ENCODE results near the gene RPS6KB2.
A peak's percentile ranks its signal among the peaks of the same experiment; 100 is the strongest.

Gene RPS6KB2

GRCh38 chr11:67392183-67392715 is 36.0 kb upstream of the RPS6KB2 start:
- H3K14ac ChIP-seq (ENCODE audit: low read length): peak overlapping the region; percentile 69
- H3K27ac ChIP-seq (ENCODE audit: low read depth, low read length): no peak overlapping the region
- peak overlapping the region; percentile 54 for H3K18ac ChIP-seq (ENCODE audit: low read length)
- peak in 1 of 2 donors; percentile 21 for DNase-seq
- H3K9me3 ChIP-seq (ENCODE audit: insufficient read depth, low read depth, low read length): no peaks in the 10 kb centered on the region
- H2AK5ac ChIP-seq (ENCODE audit: low read length): peak overlapping the region; percentile 3
- peak overlapping the region; percentile 89 for H3K4me3 ChIP-seq (ENCODE audit: low read depth, low read length)
- no peak overlapping the region for H3K23ac ChIP-seq (ENCODE audit: low read length)
- peak overlapping the region; percentile 92 for H3K4me2 ChIP-seq (ENCODE audit: low read length)
- peaks cover 6 to 10% of the 10 kb centered on the region in 2 experiments for H3K4me1 ChIP-seq (ENCODE audit: control insufficient read depth in 1 of 2, insufficient read depth in 2 of 2, low read length in 2 of 2)
- peaks cover 7% of the 10 kb centered on the region for H3K79me1 ChIP-seq (ENCODE audit: low read length)
- no peak overlapping the region for H2BK5ac ChIP-seq (ENCODE audit: low read depth, low read length, poor library complexity)
- H4K12ac ChIP-seq (ENCODE audit: low read depth, low read length): no peak overlapping the region
- peak overlapping the region; percentile 84 for H4K8ac ChIP-seq (ENCODE audit: low read depth, low read length)
- H2BK120ac ChIP-seq (ENCODE audit: insufficient read depth, low read length, poor library complexity): peak overlapping the region; percentile 62
- peak overlapping the region; percentile 71 for H2AFZ ChIP-seq (ENCODE audit: insufficient read depth, low read length, poor library complexity)
- H3K4ac ChIP-seq (ENCODE audit: low read depth, low read length): peak overlapping the region; percentile 30
- peaks cover 6% of the 10 kb centered on the region for H3K79me2 ChIP-seq (ENCODE audit: control insufficient read depth, insufficient read depth, low read length, poor library complexity)
- no peaks in the 10 kb centered on the region for H3K27me3 ChIP-seq (ENCODE audit: insufficient read depth, low read length)
- WGBS (ENCODE audit: extremely low coverage, insufficient coverage, insufficient read length): no CpG with 5 or more reads among the region's 31 CpGs
- no peak overlapping the region for H2BK12ac ChIP-seq (ENCODE audit: low read length)
- peaks cover 20 to 28% of the 10 kb centered on the region in 2 experiments for H3K36me3 ChIP-seq (ENCODE audit: control insufficient read depth in 1 of 2, insufficient read depth in 2 of 2, low read length in 2 of 2)
- peak overlapping the region; percentile 28 for H4K91ac ChIP-seq (ENCODE audit: low read depth, low read length)
- H3K9ac ChIP-seq (ENCODE audit: low read length): peak overlapping the region; percentile 84

GRCh38 chr11:67393437-67393836 is 34.9 kb upstream of the RPS6KB2 start:
- no CpG with 5 or more reads among the region's 18 CpGs for WGBS (ENCODE audit: extremely low coverage, insufficient coverage, insufficient read length)

GRCh38 chr11:67393990-67394389 is 34.3 kb upstream of the RPS6KB2 start:
- no peak overlapping the region for H3K14ac ChIP-seq (ENCODE audit: low read length)
- no peak overlapping the region for H2AFZ ChIP-seq (ENCODE audit: insufficient read depth, low read length, poor library complexity)
- DNase-seq: no peak
- H3K9me3 ChIP-seq (ENCODE audit: insufficient read depth, low read depth, low read length): no peaks in the 10 kb centered on the region
- H3K79me2 ChIP-seq (ENCODE audit: control insufficient read depth, insufficient read depth, low read length, poor library complexity): peaks cover 6% of the 10 kb centered on the region
- peaks cover 37 to 46% of the 10 kb centered on the region in 2 experiments for H3K36me3 ChIP-seq (ENCODE audit: control insufficient read depth in 1 of 2, insufficient read depth in 2 of 2, low read length in 2 of 2)
- no CpG with 5 or more reads among the region's 5 CpGs for WGBS (ENCODE audit: extremely low coverage, insufficient coverage, insufficient read length)
- no peak overlapping the region for H4K12ac ChIP-seq (ENCODE audit: low read depth, low read length)
- no peak overlapping the region for H3K23ac ChIP-seq (ENCODE audit: low read length)
- H2BK12ac ChIP-seq (ENCODE audit: low read length): no peak overlapping the region
- peaks cover 7% of the 10 kb centered on the region for H3K79me1 ChIP-seq (ENCODE audit: low read length)
- H3K27me3 ChIP-seq (ENCODE audit: insufficient read depth, low read length): no peaks in the 10 kb centered on the region
- no peak overlapping the region for H2BK5ac ChIP-seq (ENCODE audit: low read depth, low read length, poor library complexity)
- H3K27ac ChIP-seq (ENCODE audit: low read depth, low read length): no peak overlapping the region
- H4K91ac ChIP-seq (ENCODE audit: low read depth, low read length): no peak overlapping the region
- H4K8ac ChIP-seq (ENCODE audit: low read depth, low read length): no peak overlapping the region
- H3K4me1 ChIP-seq (ENCODE audit: control insufficient read depth in 1 of 2, insufficient read depth in 2 of 2, low read length in 2 of 2): peaks cover 6 to 10% of the 10 kb centered on the region in 2 experiments
- no peak overlapping the region for H2AK5ac ChIP-seq (ENCODE audit: low read length)
- H3K18ac ChIP-seq (ENCODE audit: low read length): no peak overlapping the region
- H3K9ac ChIP-seq (ENCODE audit: low read length): no peak overlapping the region
- H3K4ac ChIP-seq (ENCODE audit: low read depth, low read length): no peak overlapping the region
- H3K4me3 ChIP-seq (ENCODE audit: low read depth, low read length): no peak overlapping the region
- H3K4me2 ChIP-seq (ENCODE audit: low read length): no peak overlapping the region
- no peak overlapping the region for H2BK120ac ChIP-seq (ENCODE audit: insufficient read depth, low read length, poor library complexity)

More at GRCh38 chr11:67393437-67393836, 34.9 kb upstream of the RPS6KB2 start:
- no peak for DNase-seq
- Histone ChIP-seq H3K4me1 (ENCODE audit: control insufficient read depth in 1 of 2, insufficient read depth in 2 of 2, low read length in 2 of 2) (peaks cover 6 to 10% of the 10 kb centered on the region in 2 experiments), H2AK5ac (ENCODE audit: low read length) (no peak overlapping the region), H2AFZ (ENCODE audit: insufficient read depth, low read length, poor library complexity) (no peak overlapping the region), H3K18ac (ENCODE audit: low read length) (no peak overlapping the region), H3K27me3 (ENCODE audit: insufficient read depth, low read length) (no peaks in the 10 kb centered on the region), H3K23ac (ENCODE audit: low read length) (no peak overlapping the region), H3K9ac (ENCODE audit: low read length) (no peak overlapping the region), H2BK12ac (ENCODE audit: low read length) (no peak overlapping the region), H4K12ac (ENCODE audit: low read depth, low read length) (no peak overlapping the region), H4K8ac (ENCODE audit: low read depth, low read length) (no peak overlapping the region), H3K4me2 (ENCODE audit: low read length) (no peak overlapping the region), H3K4me3 (ENCODE audit: low read depth, low read length) (no peak overlapping the region), H3K79me1 (ENCODE audit: low read length) (peaks cover 7% of the 10 kb centered on the region), H3K27ac (ENCODE audit: low read depth, low read length) (no peak overlapping the region), H3K9me3 (ENCODE audit: insufficient read depth, low read depth, low read length) (no peaks in the 10 kb centered on the region), H3K4ac (ENCODE audit: low read depth, low read length) (no peak overlapping the region), H2BK5ac (ENCODE audit: low read depth, low read length, poor library complexity) (no peak overlapping the region), H3K79me2 (ENCODE audit: control insufficient read depth, insufficient read depth, low read length, poor library complexity) (peaks cover 6% of the 10 kb centered on the region), H2BK120ac (ENCODE audit: insufficient read depth, low read length, poor library complexity) (no peak overlapping the region), H3K36me3 (ENCODE audit: control insufficient read depth in 1 of 2, insufficient read depth in 2 of 2, low read length in 2 of 2) (peaks cover 31 to 40% of the 10 kb centered on the region in 2 experiments), H4K91ac (ENCODE audit: low read depth, low read length) (no peak overlapping the region), H3K14ac (ENCODE audit: low read length) (no peak overlapping the region)

- Histone ChIP-seq H2BK5ac (ENCODE audit: low read depth, low read length, poor library complexity) (no peak overlapping the region), H2BK120ac (ENCODE audit: insufficient read depth, low read length, poor library complexity) (no peak overlapping the region), H4K91ac (ENCODE audit: low read depth, low read length) (no peak overlapping the region), H3K79me1 (ENCODE audit: low read length) (peaks cover 7% of the 10 kb centered on the region), H3K36me3 (ENCODE audit: control insufficient read depth in 1 of 2, insufficient read depth in 2 of 2, low read length in 2 of 2) (peaks cover 50 to 59% of the 10 kb centered on the region in 2 experiments), H3K27me3 (ENCODE audit: insufficient read depth, low read length) (no peaks in the 10 kb centered on the region), H3K23ac (ENCODE audit: low read length) (no peak overlapping the region), H3K9me3 (ENCODE audit: insufficient read depth, low read depth, low read length) (no peaks in the 10 kb centered on the region), H3K9ac (ENCODE audit: low read length) (no peak overlapping the region), H4K12ac (ENCODE audit: low read depth, low read length) (no peak overlapping the region), H3K18ac (ENCODE audit: low read length) (no peak overlapping the region), H3K14ac (ENCODE audit: low read length) (no peak overlapping the region), H3K79me2 (ENCODE audit: control insufficient read depth, insufficient read depth, low read length, poor library complexity) (peaks cover 8% of the 10 kb centered on the region), H3K4ac (ENCODE audit: low read depth, low read length) (no peak overlapping the region), H4K8ac (ENCODE audit: low read depth, low read length) (no peak overlapping the region), H3K4me1 (ENCODE audit: control insufficient read depth in 1 of 2, insufficient read depth in 2 of 2, low read length in 2 of 2) (peaks cover 13 to 17% of the 10 kb centered on the region in 2 experiments), H2AK5ac (ENCODE audit: low read length) (no peak overlapping the region), H2AFZ (ENCODE audit: insufficient read depth, low read length, poor library complexity) (no peak overlapping the region), H3K4me2 (ENCODE audit: low read length) (no peak overlapping the region), H3K27ac (ENCODE audit: low read depth, low read length) (no peak overlapping the region), H3K4me3 (ENCODE audit: low read depth, low read length) (no peak overlapping the region), H2BK12ac (ENCODE audit: low read length) (no peak overlapping the region)
- DNase-seq: no peak
- WGBS (ENCODE audit: extremely low coverage, insufficient coverage, insufficient read length): no CpG with 5 or more reads among the region's 19 CpGs
Measured at GRCh38 chr11:67395555-67396258, 32.6 kb upstream of the RPS6KB2 start.

All from trophoblast cell (in vitro differentiated cells and primary cell).